ENCODE results near the gene KDM7A.

Gene KDM7A

GRCh38 chr7:140082770-140083169 is 94.0 kb downstream of the KDM7A start:
- DNase-seq (ENCODE audit: low read depth) = no peak

GRCh38 chr7:140081774-140082425 is 94.9 kb downstream of the KDM7A start:
- DNase-seq (ENCODE audit: low read depth) = no peak

- DNase-seq (ENCODE audit: low read depth) = no peak
These were observed 95.9 kb downstream of the KDM7A start for GRCh38 chr7:140080919-140081318.

- no peak for DNase-seq (ENCODE audit: low read depth)
These were observed 97.7 kb downstream of the KDM7A start for GRCh38 chr7:140079121-140079536.

GRCh38 chr7:140078392-140078791 is 98.4 kb downstream of the KDM7A start:
- DNase-seq (ENCODE audit: low read depth) = no peak

- no peak for DNase-seq (ENCODE audit: low read depth)
These were observed 102.0 kb downstream of the KDM7A start for GRCh38 chr7:140074780-140075179.

GRCh38 chr7:140070546-140070945 is 106.2 kb downstream of the KDM7A start:
- DNase-seq (ENCODE audit: low read depth) = no peak

- DNase-seq (ENCODE audit: low read depth) = no peak
These were observed 107.4 kb downstream of the KDM7A start for GRCh38 chr7:140069298-140069949.

- no peak for DNase-seq (ENCODE audit: low read depth)
These were observed 108.8 kb downstream of the KDM7A start for GRCh38 chr7:140068033-140068432.

- DNase-seq (ENCODE audit: low read depth) = no peak
These were observed 109.7 kb downstream of the KDM7A start for GRCh38 chr7:140067052-140067451.

GRCh38 chr7:140062528-140063299 is 114.1 kb downstream of the KDM7A start, which contains the start of gene PARP12:
TSS of gene PARP12 (minus strand) at chr7:140062951. CDS start at chr7:140062847, 104 bp downstream.
- peak; percentile 76 for DNase-seq (ENCODE audit: low read depth)

- peak; percentile 39 for DNase-seq (ENCODE audit: low read depth)
These were observed 114.7 kb downstream of the KDM7A start for GRCh38 chr7:140062118-140062527.

- DNase-seq (ENCODE audit: low read depth) = no peak
These were observed 115.2 kb downstream of the KDM7A start for GRCh38 chr7:140061607-140061930.

GRCh38 chr7:140060788-140061606 is 115.8 kb downstream of the KDM7A start:
- DNase-seq (ENCODE audit: low read depth) = no peak

- DNase-seq (ENCODE audit: low read depth) = no peak
These were observed 116.5 kb downstream of the KDM7A start for GRCh38 chr7:140060243-140060630.

GRCh38 chr7:140059273-140060242 is 117.2 kb downstream of the KDM7A start:
- DNase-seq (ENCODE audit: low read depth) = peak; percentile 13

GRCh38 chr7:140058517-140058916 is 118.3 kb downstream of the KDM7A start:
- no peak for DNase-seq (ENCODE audit: low read depth)

- DNase-seq (ENCODE audit: low read depth) = no peak
These were observed 119.6 kb downstream of the KDM7A start for GRCh38 chr7:140057143-140057535.

GRCh38 chr7:140056431-140057142 is 120.2 kb downstream of the KDM7A start:
- DNase-seq (ENCODE audit: low read depth) = no peak

GRCh38 chr7:140055833-140056232 is 121.0 kb downstream of the KDM7A start:
- no peak for DNase-seq (ENCODE audit: low read depth)

Data from activated T-helper 9 cell treated with anti-CD3 and anti-CD28 coated beads, Interleukin-2, amount 50 U/mL, for 16 hours (primary cell).